Left lung (tissue), 10 donors: ENCODE measurements around the gene BBS12. TPM values are rescaled to one million over a fixed set of nuclear protein-coding genes. Genes with fewer than 3 reads are reported as not detected.

Experiments
- ATAC-seq: fragments of 200-7000 bp; cut with Tn5 transposase; one replicate; pipeline ENCODE4 v1.9.1; 2020; ENCODE audit warnings: moderate library complexity
- DNase-seq, 4 donors: peaks; one replicate each; pipeline ENCODE4 v3.0.0-alpha.2; 2013 to 2020
- H3K27ac ChIP-seq, 2 donors: fragments of 200-600 bp; sonication (generic) in 1 of 2; one replicate each; pipeline versions ENCODE4 v1.5.0 to v1.8.0; 2020 to 2021
- H3K27me3 ChIP-seq, 2 donors: fragments of 200-600 bp; sonication (generic) in 1 of 2; one replicate each; pipeline versions ENCODE4 v1.5.0 to v1.8.0; 2020 to 2021
- H3K36me3 ChIP-seq, 2 donors: fragments of 200-600 bp; sonication (generic) in 1 of 2; one replicate each; pipeline versions ENCODE4 v1.5.0 to v1.8.0; 2020 to 2021
- H3K4me1 ChIP-seq, 2 donors: fragments of 200-600 bp; one replicate each; pipeline ENCODE4 v1.8.0; 2021
- H3K4me3 ChIP-seq, 2 donors: fragments of 200-600 bp; sonication (generic) in 1 of 2; one replicate each; pipeline versions ENCODE4 v1.5.0 to v1.8.0; 2020 to 2021; ENCODE audit warnings: mild to moderate bottlenecking in 1 of 2
- H3K9me3 ChIP-seq, 2 donors: fragments of 200-600 bp; sonication (generic) in 1 of 2; one replicate each; pipeline versions ENCODE4 v1.5.0 to v1.8.0; 2020 to 2021
- CTCF ChIP-seq, 2 donors: fragments of 200-600 bp; sonication (generic) in 1 of 2; IDR thresholded peaks; one replicate each; pipeline versions ENCODE4 v1.5.0 to v1.8.0; 2021; ENCODE audit warnings: antibody characterized with exemption in 2 of 2
- intact Hi-C, 2 donors: fragments of 100-400 bp; cut with DNase I; formaldehyde crosslinking; loops; one replicate each; pipeline versions ENCODE4 v1.11.2 to v1.14.2; 2022
- polyA plus RNA-seq, 6 donors: library from polyadenylated mRNA; unstranded; fragments of 120-200 nt; gene quantifications; one replicate each; pipeline ENCODE4 v1.2.1, GENCODE V29; 2013; ENCODE audit not compliant: insufficient read length in 6 of 6
- total RNA-seq, 2 donors: library from RNA; stranded (reverse); fragmentation: NEBNext Ultra II Directional; extraction: Animal tissue kit (Norgen Biotek cat#: 25700); gene quantifications; one replicate each; pipeline ENCODE4 v1.2.1, GENCODE V29; 2021
- donor health status: DM: no; HTN: yes; CAD: no.
- donor health status: DM: no; HTN: no; CAD: no.

The BBS12 gene
- total and polyA plus RNA-seq, 8 donors, result 2.5 to 6.4 (median 5.5) TPM

- Histone ChIP-seq H3K4me3 (no peak overlapping the region), H3K9me3 (no peaks in the 10 kb centered on the region), H3K4me1 (peaks cover 0 to 10% of the 10 kb centered on the region in 2 donors), H3K27me3 (no peaks in the 10 kb centered on the region), H3K27ac (no peak overlapping the region), H3K36me3 (no peaks in the 10 kb centered on the region)
- intact Hi-C loops, result no loop called here
- ATAC-seq (no peak), DNase-seq (no peak)
- no peak for TF ChIP-seq CTCF (IDR thresholded peaks at IDR 0.05)
These were observed 17.4 kb downstream of the BBS12 start for GRCh38 chr4:122749704-122750454.

DNA sequence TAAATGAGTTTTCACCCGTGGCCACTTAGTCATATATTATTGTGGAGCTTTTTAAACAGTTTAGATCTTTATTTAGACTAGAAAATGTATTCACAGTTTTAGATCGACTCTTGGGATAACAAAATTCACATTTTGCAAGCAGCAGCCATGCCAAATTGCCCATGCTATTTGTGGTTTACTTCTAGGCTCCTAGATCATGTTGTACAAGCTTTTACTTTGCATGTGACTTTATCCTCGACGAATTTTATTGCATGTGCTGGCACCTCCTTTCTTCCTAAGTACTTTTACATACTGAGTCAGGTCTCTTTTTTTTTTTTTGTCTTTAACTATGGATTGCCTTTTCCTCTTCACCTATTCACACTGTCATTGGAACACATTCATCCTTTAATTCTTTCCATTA lies 23.2 kb downstream of the BBS12 start:
- intact Hi-C loops, result loop anchor here in 1 of 2 donors (5.0 kb wide), 1 partner anchor 177 kb away; no protein-coding TSS in a partner anchor
- TF ChIP-seq CTCF (IDR thresholded peaks at IDR 0.05), result no peak
- no peak for ATAC-seq

DNA sequence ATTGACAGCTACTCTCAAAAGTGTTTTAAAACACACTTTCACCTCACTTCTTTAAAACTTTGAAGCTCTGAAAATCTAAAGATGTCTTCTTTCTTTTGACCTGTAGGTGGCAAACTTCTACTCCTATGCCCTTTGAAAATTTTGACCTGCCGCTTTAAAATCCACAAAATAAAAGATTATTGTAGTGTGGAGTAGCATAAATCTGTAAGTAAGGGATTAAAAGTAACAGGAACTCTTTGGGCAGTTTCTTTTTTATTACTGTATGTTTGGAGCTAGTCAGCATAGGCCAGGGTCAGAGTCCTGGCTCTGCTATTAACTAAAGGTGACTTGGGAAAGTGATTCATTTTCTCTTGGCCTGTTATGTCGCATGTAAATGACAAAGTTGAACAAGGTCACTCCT lies 25.5 kb downstream of the BBS12 start:
- DNase-seq, result peak in 2 of 4 donors; percentile 26 to 35
- peak; percentile 66 for ATAC-seq
- intact Hi-C loops, result loop anchor here in 1 of 2 donors (5.0 kb wide), 1 partner anchor 174 kb away; no protein-coding TSS in a partner anchor

More for the DNA sequence above, 23.2 kb downstream of the BBS12 start:
- no peak for DNase-seq
- Histone ChIP-seq H3K27ac (no peak overlapping the region), H3K4me3 (no peak overlapping the region), H3K9me3 (no peaks in the 10 kb centered on the region), H3K4me1 (no peaks in the 10 kb centered on the region), H3K27me3 (no peaks in the 10 kb centered on the region), H3K36me3 (no peaks in the 10 kb centered on the region)

GRCh38 chr4:122759639-122760310 lies 27.3 kb downstream of the BBS12 start:
- no peak overlapping the region for H3K27ac ChIP-seq
- intact Hi-C loops, result loop anchor here in 1 of 2 donors (5.0 kb wide), 1 partner anchor 173 kb away; no protein-coding TSS in a partner anchor
- no peak for TF ChIP-seq CTCF (IDR thresholded peaks at IDR 0.05)
- H3K4me3 ChIP-seq, result no peak overlapping the region
- H3K27me3 ChIP-seq, result no peaks in the 10 kb centered on the region
- H3K9me3 ChIP-seq, result no peaks in the 10 kb centered on the region
- no peaks in the 10 kb centered on the region for H3K36me3 ChIP-seq
- ATAC-seq (no peak), DNase-seq (no peak)
- H3K4me1 ChIP-seq, result peaks cover 0 to 9% of the 10 kb centered on the region in 2 donors

More for the DNA sequence above, 25.5 kb downstream of the BBS12 start:
- Histone ChIP-seq H3K4me3 (no peak overlapping the region), H3K9me3 (no peaks in the 10 kb centered on the region), H3K27ac (no peak overlapping the region), H3K27me3 (no peaks in the 10 kb centered on the region), H3K4me1 (peaks cover 0 to 3% of the 10 kb centered on the region in 2 donors), H3K36me3 (no peaks in the 10 kb centered on the region)
- peak; percentile 57 to 59 for TF ChIP-seq CTCF (IDR thresholded peaks at IDR 0.05)

DNA sequence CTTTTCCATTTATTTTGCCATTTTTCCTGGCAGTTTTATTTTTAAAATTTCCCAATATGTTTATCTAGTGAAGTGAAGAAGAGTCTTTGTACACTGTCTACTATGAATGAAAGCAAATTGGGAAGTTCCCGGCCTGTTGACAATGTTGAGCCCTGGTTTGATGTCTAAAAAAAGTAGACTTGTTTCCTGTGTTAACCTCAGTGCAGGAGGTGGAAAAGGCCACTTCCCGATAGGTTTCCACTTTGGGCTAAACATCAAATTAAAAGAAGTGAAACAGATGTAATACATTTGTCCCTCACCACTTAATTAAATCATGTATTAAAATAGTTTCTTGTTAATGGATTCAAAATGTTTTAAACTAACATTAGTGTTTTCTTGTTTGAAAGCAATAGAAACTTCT lies 30.0 kb downstream of the BBS12 start:
- ATAC-seq (no peak), DNase-seq (no peak)
- no peak overlapping the region for H3K27ac ChIP-seq
- peaks cover 0 to 14% of the 10 kb centered on the region in 2 donors for H3K4me1 ChIP-seq
- H3K9me3 ChIP-seq, result no peaks in the 10 kb centered on the region
- no peaks in the 10 kb centered on the region for H3K36me3 ChIP-seq
- TF ChIP-seq CTCF (IDR thresholded peaks at IDR 0.05), result no peak
- intact Hi-C loops, result no loop called here
- no peaks in the 10 kb centered on the region for H3K27me3 ChIP-seq
- no peak overlapping the region for H3K4me3 ChIP-seq
